A673 (cell line): Measurements from ENCODE around the gene ANKRD40CL. TPM values are rescaled to one million over a fixed set of nuclear protein-coding genes. Genes with fewer than 3 reads are reported as not detected.

Source experiments
- BruUV-seq: library from RNA; stranded (reverse); fragments of 400-500 nt; replicated peaks from 2 replicates; lab custom pipeline; 2021; lab: Mats Ljungman, UMichigan
- CTCF ChIA-PET: fragments of 300-600 bp; sonication (Branson Sonifier 250); formaldehyde crosslinking; loops from one replicate; lab custom pipeline; 2022; ENCODE audit warnings: antibody characterized with exemption; lab: Charles Lee
- POLR2A ChIA-PET: fragments of 300-600 bp; sonication (Branson Sonifier 250); formaldehyde crosslinking; loops from one replicate; lab custom pipeline; 2022; ENCODE audit warnings: antibody characterized with exemption; ENCODE audit not compliant: low non-redundant PET; lab: Charles Lee
- DNase-seq: peaks from one replicate; pipeline ENCODE4 v3.0.0-alpha.2; 2015; ENCODE audit warnings: low spot score
- H3K27ac ChIP-seq: fragments of 200-600 bp; sonication (generic); 2 replicates; pipeline ENCODE4 v1.5.1; 2016; ENCODE audit warnings: mixed run types, low read depth, mild to moderate bottlenecking, mixed read lengths, antibody characterized with exemption, low read length; ENCODE audit not compliant: poor library complexity, severe bottlenecking
- H3K27me3 ChIP-seq: fragments of 200-600 bp; sonication (generic); replicated peaks from 2 replicates; pipeline ENCODE4 v1.6.1; 2017; ENCODE audit warnings: mixed run types, low read depth, mild to moderate bottlenecking, mixed read lengths, antibody characterized with exemption, low read length; ENCODE audit not compliant: insufficient read depth, poor library complexity
- H3K36me3 ChIP-seq: fragments of 200-600 bp; sonication (generic); 2 replicates; pipeline ENCODE4 v1.6.1; 2016; ENCODE audit warnings: mixed run types, mild to moderate bottlenecking, mixed read lengths, antibody characterized with exemption, low read length; ENCODE audit not compliant: insufficient read depth, poor library complexity, severe bottlenecking
- H3K4me1 ChIP-seq: fragments of 200-600 bp; sonication (generic); 2 replicates; pipeline ENCODE4 v1.6.1; 2017; ENCODE audit warnings: mixed run types, mild to moderate bottlenecking, mixed read lengths, antibody characterized with exemption, low read length; ENCODE audit not compliant: insufficient read depth, poor library complexity, severe bottlenecking
- H3K4me3 ChIP-seq: fragments of 200-600 bp; sonication (generic); 2 replicates; pipeline ENCODE4 v1.5.1; 2016; ENCODE audit warnings: low read depth, mixed run types, mild to moderate bottlenecking, mixed read lengths, low read length; ENCODE audit not compliant: poor library complexity, severe bottlenecking
- H3K9me3 ChIP-seq: fragments of 200-600 bp; sonication (generic); 2 replicates; pipeline ENCODE4 v1.6.1; 2016; ENCODE audit warnings: mixed run types, low read depth, mild to moderate bottlenecking, mixed read lengths, antibody characterized with exemption, low read length; ENCODE audit not compliant: poor library complexity, severe bottlenecking
- EZH2 ChIP-seq: fragments of 200-600 bp; sonication (generic); IDR thresholded peaks from 2 replicates; pipeline ENCODE4 v1.6.1; 2017; ENCODE audit warnings: borderline replicate concordance, low read depth, mild to moderate bottlenecking, mixed read lengths, antibody characterized with exemption, low read length; ENCODE audit not compliant: poor library complexity, severe bottlenecking
- intact Hi-C: fragments of 100-400 bp; cut with micrococcal nuclease; formaldehyde crosslinking; loops from one replicate; pipeline ENCODE4 v1.10.0; 2022; ENCODE audit not compliant: unreplicated experiment
- total RNA-seq: library from RNA; stranded (reverse); gene quantifications from 2 replicates; pipeline ENCODE4 v1.2.3, GENCODE V29; 2021
- TF ChIP-seq, protein P1 (sequence below): fragments of 300-800, 200-600 bp; sonication (generic); conservative IDR thresholded peaks from 2 replicates; pipeline ENCODE4 v1.5.1; 2017; ENCODE audit warnings: low read depth, mild to moderate bottlenecking, antibody characterized with exemption, low read length, moderate library complexity, mixed read lengths

ANKRD40CL gene
- total RNA-seq, 1 experiment from 2014 or later, result not detected

DNA sequence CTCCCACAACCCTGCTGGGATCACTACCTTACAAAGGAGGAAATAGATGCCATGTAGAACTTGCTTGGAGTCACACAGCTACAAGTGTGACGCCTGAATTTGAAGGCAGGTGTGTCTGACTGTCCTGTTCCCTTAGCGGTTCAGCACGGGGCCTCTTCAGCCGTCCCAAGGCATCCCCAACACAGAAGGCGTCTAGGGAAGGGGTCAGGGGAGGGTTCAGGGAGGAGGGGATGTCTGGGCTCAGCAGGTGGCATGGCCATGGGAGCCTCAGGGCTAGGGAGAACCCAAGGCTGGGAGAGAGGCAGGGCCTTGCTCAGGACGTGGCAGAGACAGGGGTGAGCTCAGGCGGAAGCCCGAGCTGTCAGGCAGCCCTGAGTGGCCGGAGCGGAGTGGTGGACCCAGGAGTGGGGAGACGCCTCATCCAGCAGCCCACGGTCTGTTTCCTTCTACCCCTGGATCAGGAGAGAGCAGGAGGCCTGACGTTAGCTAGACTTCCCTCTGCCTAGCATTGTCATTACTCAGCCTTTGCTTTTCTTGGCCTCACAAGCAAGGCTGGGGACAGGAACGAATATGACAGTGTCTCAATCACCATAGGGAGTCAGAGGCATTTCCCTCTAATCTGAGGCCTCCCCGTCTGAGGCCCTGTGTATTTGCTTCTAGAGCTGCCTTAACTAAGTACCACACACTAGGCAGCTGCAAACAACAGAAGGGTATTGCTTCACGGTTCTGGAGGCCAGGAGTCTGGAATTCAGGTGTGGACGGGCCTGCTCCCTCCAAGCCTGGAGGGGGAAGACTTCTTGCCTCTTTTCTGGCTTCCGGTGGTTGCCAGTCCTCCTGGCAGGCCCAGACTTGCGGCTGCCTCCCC is 31.3 kb upstream of the ANKRD40CL start:
- TF ChIP-seq, protein P1, sequence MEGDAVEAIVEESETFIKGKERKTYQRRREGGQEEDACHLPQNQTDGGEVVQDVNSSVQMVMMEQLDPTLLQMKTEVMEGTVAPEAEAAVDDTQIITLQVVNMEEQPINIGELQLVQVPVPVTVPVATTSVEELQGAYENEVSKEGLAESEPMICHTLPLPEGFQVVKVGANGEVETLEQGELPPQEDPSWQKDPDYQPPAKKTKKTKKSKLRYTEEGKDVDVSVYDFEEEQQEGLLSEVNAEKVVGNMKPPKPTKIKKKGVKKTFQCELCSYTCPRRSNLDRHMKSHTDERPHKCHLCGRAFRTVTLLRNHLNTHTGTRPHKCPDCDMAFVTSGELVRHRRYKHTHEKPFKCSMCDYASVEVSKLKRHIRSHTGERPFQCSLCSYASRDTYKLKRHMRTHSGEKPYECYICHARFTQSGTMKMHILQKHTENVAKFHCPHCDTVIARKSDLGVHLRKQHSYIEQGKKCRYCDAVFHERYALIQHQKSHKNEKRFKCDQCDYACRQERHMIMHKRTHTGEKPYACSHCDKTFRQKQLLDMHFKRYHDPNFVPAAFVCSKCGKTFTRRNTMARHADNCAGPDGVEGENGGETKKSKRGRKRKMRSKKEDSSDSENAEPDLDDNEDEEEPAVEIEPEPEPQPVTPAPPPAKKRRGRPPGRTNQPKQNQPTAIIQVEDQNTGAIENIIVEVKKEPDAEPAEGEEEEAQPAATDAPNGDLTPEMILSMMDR, result no peak
- TF ChIP-seq EZH2, result no peak
- peak overlapping the region; percentile 71 for H3K27ac ChIP-seq
- no peaks in the 10 kb centered on the region for H3K27me3 ChIP-seq
- H3K36me3 ChIP-seq, result no peaks in the 10 kb centered on the region
- no peaks in the 10 kb centered on the region for H3K9me3 ChIP-seq
- ChIA-PET CTCF (interaction anchor here (2.2 kb wide), 1 partner anchor 16 kb away, joined by 9 read pairs; no protein-coding TSS in a partner anchor), POLR2A (interaction anchor here (0.5 kb wide), 1 partner anchor 78 kb away, joined by 4 read pairs; no protein-coding TSS in a partner anchor)
- no peak for DNase-seq
- intact Hi-C loops, result no loop called here
- H3K4me1 ChIP-seq, result peaks cover 32% of the 10 kb centered on the region
- no TSS peak for BruUV-seq
- H3K4me3 ChIP-seq, result no peak overlapping the region

DNA sequence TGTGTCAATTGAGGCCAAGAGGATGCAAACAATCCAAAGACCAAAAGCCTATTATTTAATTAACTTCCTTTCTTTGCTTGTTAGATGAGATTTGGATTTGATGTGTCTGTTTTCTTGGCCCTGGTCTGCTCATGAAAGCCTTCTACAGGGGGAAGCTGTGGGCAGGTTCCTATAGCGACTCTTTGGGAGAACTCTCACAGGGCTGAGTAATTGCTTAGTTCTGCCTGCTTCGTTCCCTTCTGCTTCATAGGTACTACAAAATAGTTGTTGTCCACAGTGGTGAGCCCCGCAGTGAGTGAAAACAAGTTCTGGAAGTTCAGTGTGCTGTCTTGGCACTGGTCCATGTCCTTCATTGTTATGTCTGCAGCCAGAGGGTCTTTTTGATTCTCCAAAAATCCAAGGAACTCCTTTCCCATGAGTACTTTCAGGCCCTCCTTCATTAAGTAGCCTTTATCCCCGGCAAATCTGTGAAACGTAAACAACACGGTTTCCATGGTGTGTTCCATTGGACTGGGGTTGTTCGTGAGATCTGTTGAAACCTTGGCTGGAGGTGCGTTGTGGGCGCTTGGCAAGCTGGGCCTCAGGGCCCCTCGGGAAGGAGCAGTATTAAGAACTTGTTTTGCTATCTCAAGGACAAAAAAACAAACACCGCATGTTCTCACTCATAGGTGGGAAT is 30.0 kb upstream of the ANKRD40CL start:
- Histone ChIP-seq H3K27me3 (no peaks in the 10 kb centered on the region), H3K4me3 (no peak overlapping the region), H3K27ac (no peak overlapping the region), H3K4me1 (peaks cover 34% of the 10 kb centered on the region), H3K36me3 (no peaks in the 10 kb centered on the region), H3K9me3 (no peaks in the 10 kb centered on the region)
- ChIA-PET POLR2A (no interaction called here), CTCF (no interaction called here)
- TF ChIP-seq, protein P1, result no peak
- TF ChIP-seq EZH2, result no peak
- BruUV-seq, result no TSS peak
- intact Hi-C loops, result no loop called here
- DNase-seq, result no peak

DNA sequence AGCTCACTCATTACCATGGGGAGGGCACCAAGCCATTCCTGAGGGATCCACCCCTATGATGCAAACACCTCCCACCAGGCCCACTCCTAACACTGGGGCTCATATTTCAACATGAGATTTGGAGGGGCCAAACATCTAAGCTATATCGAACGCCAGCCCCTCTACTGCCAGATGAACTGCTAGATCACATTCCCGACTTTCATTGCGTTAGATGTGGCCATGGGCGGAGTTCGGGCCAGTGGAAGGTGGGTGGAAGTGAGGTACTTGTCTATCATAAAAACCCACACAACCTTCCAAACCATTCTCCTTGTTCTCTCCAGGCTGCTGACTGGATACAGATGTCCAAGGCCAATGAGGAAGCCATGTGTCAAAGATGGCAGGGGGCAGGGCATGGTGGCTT is 27.0 kb upstream of the ANKRD40CL start:
- no peak overlapping the region for H3K4me3 ChIP-seq
- H3K9me3 ChIP-seq, result no peaks in the 10 kb centered on the region
- DNase-seq, result peak; percentile 92
- intact Hi-C loops, result no loop called here
- no peaks in the 10 kb centered on the region for H3K36me3 ChIP-seq
- CTCF ChIA-PET, result interaction anchor here (0.7 to 1.4 kb wide), 2 partner anchors 11 to 311 kb away, joined by 5 to 8 read pairs; no protein-coding TSS in a partner anchor
- no peaks in the 10 kb centered on the region for H3K27me3 ChIP-seq
- H3K27ac ChIP-seq, result peak overlapping the region; percentile 72
- no TSS peak for BruUV-seq
- TF ChIP-seq EZH2, result no peak
- TF ChIP-seq, protein P1, result no peak
- POLR2A ChIA-PET, result no interaction called here
- peaks cover 34% of the 10 kb centered on the region for H3K4me1 ChIP-seq
